H9 (cell line): ENCODE results near the gene SPATS1. TPM values are rescaled to one million over a fixed set of nuclear protein-coding genes. Genes with fewer than 3 reads are reported as not detected.
A peak's percentile ranks its signal among the peaks of the same experiment; 100 is the strongest.

Experiments
- DNase-seq: peaks from one replicate; pipeline ENCODE4 v3.0.0-alpha.2; 2017
- H2AFZ ChIP-seq: one replicate; pipeline ENCODE4 v1.6.1; 2013; ENCODE audit warnings: mild to moderate bottlenecking, low read length, control low read depth, moderate library complexity
- H2AK5ac ChIP-seq: 2 replicates; pipeline ENCODE4 v1.6.1; 2013; ENCODE audit warnings: low read length, control low read depth, mixed read lengths; ENCODE audit not compliant: insufficient read length
- H2BK120ac ChIP-seq: one replicate; pipeline ENCODE4 v1.6.1; 2013; ENCODE audit warnings: low read depth, mild to moderate bottlenecking, low read length, control low read depth, inconsistent platforms; ENCODE audit not compliant: poor library complexity, severe bottlenecking
- H2BK12ac ChIP-seq: 2 replicates; pipeline ENCODE4 v1.6.1; 2013; ENCODE audit warnings: low read length, control low read depth, mixed read lengths, low read depth; ENCODE audit not compliant: insufficient read length
- H2BK15ac ChIP-seq: 2 replicates; pipeline ENCODE4 v1.6.1; 2013; ENCODE audit warnings: low read depth, low read length, control low read depth
- H2BK20ac ChIP-seq: one replicate; pipeline ENCODE4 v1.6.1; 2013; ENCODE audit warnings: low read depth, mild to moderate bottlenecking, low read length, control low read depth, inconsistent platforms; ENCODE audit not compliant: poor library complexity, severe bottlenecking
- H2BK5ac ChIP-seq: 2 replicates; pipeline ENCODE4 v1.6.1; 2013; ENCODE audit warnings: low read length, control low read depth, mixed read lengths; ENCODE audit not compliant: insufficient read length
- H3K14ac ChIP-seq: 2 replicates; pipeline ENCODE4 v1.6.1; 2013; ENCODE audit warnings: low read length, control low read depth; ENCODE audit not compliant: insufficient read depth
- H3K18ac ChIP-seq: 2 replicates; pipeline ENCODE4 v1.6.1; 2013; ENCODE audit warnings: low read depth, mild to moderate bottlenecking, mixed read lengths, low read length, control low read depth; ENCODE audit not compliant: insufficient read length
- H3K23ac ChIP-seq: 2 replicates; pipeline ENCODE4 v1.6.1; 2013; ENCODE audit warnings: low read length, control low read depth, mixed read lengths, low read depth; ENCODE audit not compliant: insufficient read length
- H3K23me2 ChIP-seq: 2 replicates; pipeline ENCODE4 v1.6.1; 2013; ENCODE audit warnings: low read depth, mild to moderate bottlenecking, mixed read lengths, low read length, control low read depth; ENCODE audit not compliant: insufficient read length, poor library complexity, severe bottlenecking
- H3K27ac ChIP-seq: 2 replicates; pipeline ENCODE4 v1.5.1; 2013; ENCODE audit warnings: low read length, control low read depth, mixed read lengths, low read depth; ENCODE audit not compliant: insufficient read length
- H3K27me3 ChIP-seq: 2 replicates; pipeline ENCODE4 v1.6.1; 2013; ENCODE audit warnings: low read length, control low read depth, inconsistent platforms; ENCODE audit not compliant: insufficient read depth
- H3K4ac ChIP-seq: 2 replicates; pipeline ENCODE4 v1.6.1; 2013; ENCODE audit warnings: low read depth, mild to moderate bottlenecking, control low read depth, inconsistent platforms, low read length, moderate library complexity
- H3K4me1 ChIP-seq: 2 replicates; pipeline ENCODE4 v1.6.1; 2013; ENCODE audit warnings: low read length, control low read depth, inconsistent platforms; ENCODE audit not compliant: insufficient read depth
- H3K4me2 ChIP-seq: 2 replicates; pipeline ENCODE4 v1.6.1; 2013; ENCODE audit warnings: low read length, control low read depth, mixed read lengths; ENCODE audit not compliant: insufficient read length, insufficient read depth
- H3K56ac ChIP-seq: 2 replicates; pipeline ENCODE4 v1.6.1; 2013; ENCODE audit warnings: low read depth, mild to moderate bottlenecking, mixed read lengths, low read length, control low read depth; ENCODE audit not compliant: insufficient read length
- H3K79me1 ChIP-seq: 2 replicates; pipeline ENCODE4 v1.6.1; 2013; ENCODE audit warnings: low read depth, mild to moderate bottlenecking, moderate library complexity, low read length, control low read depth, inconsistent platforms; ENCODE audit not compliant: insufficient read depth, poor library complexity, severe bottlenecking
- H3K79me2 ChIP-seq: 2 replicates; pipeline ENCODE4 v1.6.1; 2013; ENCODE audit warnings: low read length, control low read depth, inconsistent platforms; ENCODE audit not compliant: insufficient read depth
- H3K9ac ChIP-seq: 2 replicates; pipeline ENCODE4 v1.6.1; 2013; ENCODE audit warnings: low read length, control low read depth, mixed read lengths; ENCODE audit not compliant: insufficient read length; ENCODE audit errors: extremely low read depth
- H3K9me3 ChIP-seq: one replicate; pipeline ENCODE4 v1.6.1; 2013; ENCODE audit warnings: low read depth, low read length, inconsistent platforms; ENCODE audit not compliant: control insufficient read depth
- H3T11ph ChIP-seq: one replicate; pipeline ENCODE4 v1.6.1; 2013; ENCODE audit warnings: mild to moderate bottlenecking, low read length, control low read depth, inconsistent platforms
- H4K20me1 ChIP-seq: one replicate; pipeline ENCODE4 v1.6.1; 2013; ENCODE audit not compliant: control insufficient read depth, insufficient read length, insufficient read depth
- H4K5ac ChIP-seq: 2 replicates; pipeline ENCODE4 v1.6.1; 2013; ENCODE audit warnings: low read depth, mild to moderate bottlenecking, mixed read lengths, low read length, control low read depth; ENCODE audit not compliant: insufficient read length
- H4K8ac ChIP-seq: replicated peaks from 2 replicates; pipeline ENCODE4 v1.6.1; 2013; ENCODE audit warnings: low read length, control low read depth, mixed read lengths, low read depth; ENCODE audit not compliant: insufficient read length
- H4K91ac ChIP-seq: 2 replicates; pipeline ENCODE4 v1.6.1; 2013; ENCODE audit warnings: low read depth, mild to moderate bottlenecking, moderate library complexity, mixed read lengths, low read length, control low read depth; ENCODE audit not compliant: insufficient read length
- H3K27ac Mint-ChIP-seq, 3 experiments: 2 replicates in 2 of 3; 3 replicates in 1 of 3; pipeline ENCODE4 v1.8.0; 2020 to 2021; ENCODE audit warnings: mixed read lengths in 3 of 3, mild to moderate bottlenecking in 1 of 3, moderate library complexity in 1 of 3
- H3K27me3 Mint-ChIP-seq: 2 replicates; pipeline ENCODE4 v1.8.0; 2021; ENCODE audit warnings: low read depth, mild to moderate bottlenecking, moderate library complexity, mixed read lengths
- H3K36me3 Mint-ChIP-seq, 3 experiments: 2 replicates in 2 of 3; 3 replicates in 1 of 3; pipeline ENCODE4 v1.8.0; 2020 to 2021; ENCODE audit warnings: low read depth in 3 of 3, mixed read lengths in 3 of 3; ENCODE audit not compliant: insufficient read depth in 1 of 3
- H3K4me1 Mint-ChIP-seq, 2 experiments: 2 replicates each; pipeline ENCODE4 v1.8.0; 2020; ENCODE audit warnings: mixed read lengths in 2 of 2
- H3K4me3 Mint-ChIP-seq, 2 experiments: 2 replicates in 1 of 2; 3 replicates in 1 of 2; pipeline ENCODE4 v1.8.0; 2020 to 2021; ENCODE audit warnings: mild to moderate bottlenecking in 2 of 2, mixed read lengths in 2 of 2, moderate library complexity in 1 of 2
- H3K9me3 Mint-ChIP-seq, 2 experiments: 2 replicates in 1 of 2; 3 replicates in 1 of 2; pipeline ENCODE4 v1.8.0; 2020; ENCODE audit warnings: mild to moderate bottlenecking in 2 of 2, mixed read lengths in 2 of 2, moderate library complexity in 1 of 2
- CTCF ChIP-seq: fragments of 200-600 bp; sonication (generic); conservative IDR thresholded peaks from 3 replicates; pipeline ENCODE4 v1.8.0; 2021; ENCODE audit warnings: antibody characterized with exemption, mild to moderate bottlenecking
- WGBS: extraction: QIAGEN DNeasy Blood & Tissue Kit; methylation state at CpG from one replicate; pipeline ENCODE4 v1.1.7; 2013; ENCODE audit warnings: missing lambda C conversion rate, low lambda C conversion rate, mixed read lengths; ENCODE audit not compliant: insufficient read length; ENCODE audit errors: extremely low coverage; 5-methylcytosine and 5-hydroxymethylcytosine counted together
- total RNA-seq: library from RNA; stranded (reverse); gene quantifications from 2 replicates; pipeline ENCODE4 v1.2.1, GENCODE V29; 2021

The SPATS1 gene
- total RNA-seq, 1 experiment from 2014 or later, result not detected

- H3K4me1 Mint-ChIP-seq, result peaks cover 23 to 29% of the 10 kb centered on the region in 2 experiments
- no peak overlapping the region for H2BK5ac ChIP-seq
- H3K79me1 ChIP-seq, result peaks cover 13% of the 10 kb centered on the region
- no peak overlapping the region for H2BK12ac ChIP-seq
- H4K20me1 ChIP-seq, result no peaks in the 10 kb centered on the region
- no peak overlapping the region for H2AK5ac ChIP-seq
- H3K23me2 ChIP-seq, result peaks cover 10% of the 10 kb centered on the region
- no peak overlapping the region for H3K18ac ChIP-seq
- peak overlapping the region; percentile 66 for H3K9ac ChIP-seq
- no CpG with 5 or more reads among the region's 6 CpGs for WGBS
- H3K27me3 ChIP-seq, result peaks cover 2% of the 10 kb centered on the region; the same call in 1 of the 2 replicates
- no peak overlapping the region for H3K4ac ChIP-seq
- TF ChIP-seq CTCF, result no peak
- H3K27ac Mint-ChIP-seq, result peak overlapping the region; percentile 100; a peak in 5 of 7 replicates
- no peaks in the 10 kb centered on the region for H3K27me3 Mint-ChIP-seq
- no peak overlapping the region for H2BK120ac ChIP-seq
- H3K56ac ChIP-seq, result no peak overlapping the region
- H3K23ac ChIP-seq, result no peak overlapping the region
- no peak overlapping the region for H4K5ac ChIP-seq
- H3K4me3 Mint-ChIP-seq, result peak overlapping the region; percentile 98 to 99
- peaks cover 5 to 20% (median 14%) of the 10 kb centered on the region in 3 experiments; a peak in 6 of 7 replicates for H3K36me3 Mint-ChIP-seq
- no peaks in the 10 kb centered on the region for H3K9me3 ChIP-seq
- H3K14ac ChIP-seq, result no peak overlapping the region
- peak overlapping the region; percentile 95 for H3K4me2 ChIP-seq
- H3T11ph ChIP-seq, result no peak overlapping the region
- no peak overlapping the region for H3K27ac ChIP-seq
- no peak overlapping the region for H2BK15ac ChIP-seq
- H4K91ac ChIP-seq, result no peak overlapping the region
- no peak overlapping the region for H2AFZ ChIP-seq
- H3K9me3 Mint-ChIP-seq, result no peaks in the 10 kb centered on the region
- no peaks in the 10 kb centered on the region for H3K4me1 ChIP-seq
- H3K79me2 ChIP-seq, result peaks cover 19% of the 10 kb centered on the region
- H2BK20ac ChIP-seq, result no peak overlapping the region
- H4K8ac ChIP-seq, result no peak overlapping the region
- DNase-seq, result no peak
Measured at GRCh38 chr6:44386364-44386928, 44.0 kb downstream of the SPATS1 start.
